ENCODE results near the gene TBCC. TPM values are rescaled to one million over a fixed set of nuclear protein-coding genes. Genes with fewer than 3 reads are reported as not detected.

The TBCC gene
- total and polyA plus RNA-seq, 2 of the 13 experiments (the other 11 are each of a cell fraction or from before 2014, with no cell fraction given) = 14.8 to 36.1 TPM

DNA sequence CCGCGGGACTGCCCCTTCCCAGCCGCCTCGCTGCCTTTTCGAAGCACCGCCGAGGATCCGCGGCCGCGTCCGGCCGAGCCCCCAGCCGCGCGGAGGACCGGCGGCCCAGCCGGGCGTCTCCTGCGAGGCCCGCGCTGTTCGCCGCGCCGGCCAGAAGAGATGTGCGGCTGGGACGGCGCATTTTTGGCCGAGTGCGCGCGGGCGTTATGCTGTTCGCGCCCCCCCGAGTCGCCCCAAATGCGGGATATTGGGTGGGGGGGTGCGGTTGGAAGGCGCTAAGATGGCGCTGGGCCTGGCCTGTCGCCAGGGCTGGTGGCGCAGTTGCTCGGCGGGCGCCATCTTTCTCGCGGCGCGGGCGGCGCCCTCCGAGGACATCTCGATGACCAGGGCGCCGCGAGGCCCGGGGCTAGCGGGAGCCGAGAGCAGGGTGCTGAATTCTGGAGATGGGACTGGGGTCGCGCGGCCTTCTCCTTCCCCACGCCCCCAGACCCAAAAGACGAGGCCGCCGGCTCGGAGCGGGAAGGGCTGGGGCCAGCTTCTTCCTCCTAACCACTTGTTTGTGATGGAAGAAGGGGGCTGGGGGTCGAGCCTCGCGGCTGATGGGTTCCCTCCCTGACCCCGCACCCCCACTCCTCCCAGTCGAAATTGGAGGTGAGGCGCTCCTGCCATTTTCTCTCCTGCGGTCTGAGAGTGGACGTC is 37.4 kb upstream of the TBCC start (continued):
- TF ChIP-seq MXI1 (IDR thresholded peaks at IDR 0.05; ENCODE audit: borderline replicate concordance, low read depth, low read length) (no peak), YY1 (IDR thresholded peaks at IDR 0.05; ENCODE audit: insufficient read depth, insufficient replicate concordance, low read depth, low read length) (peak; percentile 98), ZFP37 (CRISPR knock-in tag; IDR thresholded peaks at IDR 0.05; ENCODE audit: borderline replicate concordance) (no peak; the same call in 1 of the 2 replicates), HCFC1 (IDR thresholded peaks at IDR 0.05; ENCODE audit: low read depth, low read length) (no peak), NCOA5 (CRISPR knock-in tag; IDR thresholded peaks at IDR 0.05) (peak; percentile 83), NR1H2 (CRISPR knock-in tag; IDR thresholded peaks at IDR 0.05; ENCODE audit: borderline replicate concordance, low read depth) (peak; percentile 82; the same call in 1 of the 2 replicates), ARNTL (CRISPR knock-in tag; IDR thresholded peaks at IDR 0.05) (no peak), ZNF703 (CRISPR knock-in tag; IDR thresholded peaks at IDR 0.05; ENCODE audit: borderline replicate concordance) (peak; percentile 62; the same call in 1 of the 2 replicates)
- TF ChIP-seq, protein P1, sequence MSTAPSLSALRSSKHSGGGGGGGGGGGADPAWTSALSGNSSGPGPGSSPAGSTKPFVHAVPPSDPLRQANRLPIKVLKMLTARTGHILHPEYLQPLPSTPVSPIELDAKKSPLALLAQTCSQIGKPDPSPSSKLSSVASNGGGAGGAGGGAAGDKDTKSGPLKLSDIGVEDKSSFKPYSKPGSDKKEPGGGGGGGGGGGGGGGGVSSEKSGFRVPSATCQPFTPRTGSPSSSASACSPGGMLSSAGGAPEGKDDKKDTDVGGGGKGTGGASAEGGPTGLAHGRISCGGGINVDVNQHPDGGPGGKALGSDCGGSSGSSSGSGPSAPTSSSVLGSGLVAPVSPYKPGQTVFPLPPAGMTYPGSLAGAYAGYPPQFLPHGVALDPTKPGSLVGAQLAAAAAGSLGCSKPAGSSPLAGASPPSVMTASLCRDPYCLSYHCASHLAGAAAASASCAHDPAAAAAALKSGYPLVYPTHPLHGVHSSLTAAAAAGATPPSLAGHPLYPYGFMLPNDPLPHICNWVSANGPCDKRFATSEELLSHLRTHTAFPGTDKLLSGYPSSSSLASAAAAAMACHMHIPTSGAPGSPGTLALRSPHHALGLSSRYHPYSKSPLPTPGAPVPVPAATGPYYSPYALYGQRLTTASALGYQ (CRISPR knock-in tag; IDR thresholded peaks at IDR 0.05) = no peak; the same call in 1 of the 2 replicates
- TF ChIP-seq, protein P2, sequence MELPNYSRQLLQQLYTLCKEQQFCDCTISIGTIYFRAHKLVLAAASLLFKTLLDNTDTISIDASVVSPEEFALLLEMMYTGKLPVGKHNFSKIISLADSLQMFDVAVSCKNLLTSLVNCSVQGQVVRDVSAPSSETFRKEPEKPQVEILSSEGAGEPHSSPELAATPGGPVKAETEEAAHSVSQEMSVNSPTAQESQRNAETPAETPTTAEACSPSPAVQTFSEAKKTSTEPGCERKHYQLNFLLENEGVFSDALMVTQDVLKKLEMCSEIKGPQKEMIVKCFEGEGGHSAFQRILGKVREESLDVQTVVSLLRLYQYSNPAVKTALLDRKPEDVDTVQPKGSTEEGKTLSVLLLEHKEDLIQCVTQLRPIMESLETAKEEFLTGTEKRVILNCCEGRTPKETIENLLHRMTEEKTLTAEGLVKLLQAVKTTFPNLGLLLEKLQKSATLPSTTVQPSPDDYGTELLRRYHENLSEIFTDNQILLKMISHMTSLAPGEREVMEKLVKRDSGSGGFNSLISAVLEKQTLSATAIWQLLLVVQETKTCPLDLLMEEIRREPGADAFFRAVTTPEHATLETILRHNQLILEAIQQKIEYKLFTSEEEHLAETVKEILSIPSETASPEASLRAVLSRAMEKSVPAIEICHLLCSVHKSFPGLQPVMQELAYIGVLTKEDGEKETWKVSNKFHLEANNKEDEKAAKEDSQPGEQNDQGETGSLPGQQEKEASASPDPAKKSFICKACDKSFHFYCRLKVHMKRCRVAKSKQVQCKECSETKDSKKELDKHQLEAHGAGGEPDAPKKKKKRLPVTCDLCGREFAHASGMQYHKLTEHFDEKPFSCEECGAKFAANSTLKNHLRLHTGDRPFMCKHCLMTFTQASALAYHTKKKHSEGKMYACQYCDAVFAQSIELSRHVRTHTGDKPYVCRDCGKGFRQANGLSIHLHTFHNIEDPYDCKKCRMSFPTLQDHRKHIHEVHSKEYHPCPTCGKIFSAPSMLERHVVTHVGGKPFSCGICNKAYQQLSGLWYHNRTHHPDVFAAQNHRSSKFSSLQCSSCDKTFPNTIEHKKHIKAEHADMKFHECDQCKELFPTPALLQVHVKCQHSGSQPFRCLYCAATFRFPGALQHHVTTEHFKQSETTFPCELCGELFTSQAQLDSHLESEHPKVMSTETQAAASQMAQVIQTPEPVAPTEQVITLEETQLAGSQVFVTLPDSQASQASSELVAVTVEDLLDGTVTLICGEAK (IDR thresholded peaks at IDR 0.05) = no peak
- TF ChIP-seq, protein P2 (CRISPR knock-in tag; IDR thresholded peaks at IDR 0.05) = peak; percentile 85; the same call in 1 of the 2 replicates
- TF ChIP-seq, protein P3, sequence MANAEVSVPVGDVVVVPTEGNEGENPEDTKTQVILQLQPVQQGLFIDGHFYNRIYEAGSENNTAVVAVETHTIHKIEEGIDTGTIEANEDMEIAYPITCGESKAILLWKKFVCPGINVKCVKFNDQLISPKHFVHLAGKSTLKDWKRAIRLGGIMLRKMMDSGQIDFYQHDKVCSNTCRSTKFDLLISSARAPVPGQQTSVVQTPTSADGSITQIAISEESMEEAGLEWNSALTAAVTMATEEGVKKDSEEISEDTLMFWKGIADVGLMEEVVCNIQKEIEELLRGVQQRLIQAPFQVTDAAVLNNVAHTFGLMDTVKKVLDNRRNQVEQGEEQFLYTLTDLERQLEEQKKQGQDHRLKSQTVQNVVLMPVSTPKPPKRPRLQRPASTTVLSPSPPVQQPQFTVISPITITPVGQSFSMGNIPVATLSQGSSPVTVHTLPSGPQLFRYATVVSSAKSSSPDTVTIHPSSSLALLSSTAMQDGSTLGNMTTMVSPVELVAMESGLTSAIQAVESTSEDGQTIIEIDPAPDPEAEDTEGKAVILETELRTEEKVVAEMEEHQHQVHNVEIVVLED (CRISPR knock-in tag; IDR thresholded peaks at IDR 0.05; ENCODE audit: borderline replicate concordance) = peak; percentile 56; the same call in 1 of the 2 replicates
